GM23338 (cell line): Measurements from ENCODE around the gene C20orf173.

ENCODE experiments used
- CREB1 ChIP-seq: fragments of 250-450 bp; sonication (Bioruptor Pico); IDR thresholded peaks from 2 replicates; pipeline ENCODE4 v1.5.0; 2020; ENCODE audit warnings: low read depth, mild to moderate bottlenecking, moderate library complexity
- EZH2 ChIP-seq: fragments of 200-600 bp; sonication (generic); IDR thresholded peaks from one replicate; pipeline ENCODE4 v1.8.0; 2017; ENCODE audit warnings: antibody characterized with exemption, mild to moderate bottlenecking, low read depth; ENCODE audit not compliant: unreplicated experiment
- EZH2phosphoT487 ChIP-seq: fragments of 200-600 bp; sonication (generic); IDR thresholded peaks from one replicate; pipeline ENCODE4 v1.8.1; 2018; ENCODE audit warnings: antibody characterized with exemption; ENCODE audit not compliant: unreplicated experiment
- JUNB ChIP-seq: IDR thresholded peaks from one replicate; pipeline ENCODE4 v1.6.1; 2016; ENCODE audit warnings: antibody characterized with exemption; ENCODE audit not compliant: unreplicated experiment
- POLR2AphosphoS5 ChIP-seq: IDR thresholded peaks from 2 replicates; pipeline ENCODE4 v1.6.1; 2016; ENCODE audit warnings: antibody characterized with exemption, low read depth
- ZNF114 ChIP-seq: fragments of 250-450 bp; sonication (Bioruptor Pico); IDR thresholded peaks from 2 replicates; pipeline ENCODE4 v1.5.0; 2020; ENCODE audit warnings: mild to moderate bottlenecking, moderate library complexity
- TF ChIP-seq, protein P1 (sequence below), 2 experiments: fragments of 200-600 bp in 1 of 2; sonication (generic) in 1 of 2; conservative IDR thresholded peaks; 2 replicates each; pipeline versions ENCODE4 v1.5.1 to v1.6.1; 2016 to 2017; ENCODE audit warnings: antibody characterized with exemption in 2 of 2, low read depth in 2 of 2, mild to moderate bottlenecking in 2 of 2, moderate library complexity in 1 of 2
- TF ChIP-seq, protein P2 (sequence below): IDR thresholded peaks from one replicate; pipeline ENCODE4 v1.6.1; 2018; ENCODE audit warnings: antibody characterized with exemption; ENCODE audit not compliant: unreplicated experiment

DNA sequence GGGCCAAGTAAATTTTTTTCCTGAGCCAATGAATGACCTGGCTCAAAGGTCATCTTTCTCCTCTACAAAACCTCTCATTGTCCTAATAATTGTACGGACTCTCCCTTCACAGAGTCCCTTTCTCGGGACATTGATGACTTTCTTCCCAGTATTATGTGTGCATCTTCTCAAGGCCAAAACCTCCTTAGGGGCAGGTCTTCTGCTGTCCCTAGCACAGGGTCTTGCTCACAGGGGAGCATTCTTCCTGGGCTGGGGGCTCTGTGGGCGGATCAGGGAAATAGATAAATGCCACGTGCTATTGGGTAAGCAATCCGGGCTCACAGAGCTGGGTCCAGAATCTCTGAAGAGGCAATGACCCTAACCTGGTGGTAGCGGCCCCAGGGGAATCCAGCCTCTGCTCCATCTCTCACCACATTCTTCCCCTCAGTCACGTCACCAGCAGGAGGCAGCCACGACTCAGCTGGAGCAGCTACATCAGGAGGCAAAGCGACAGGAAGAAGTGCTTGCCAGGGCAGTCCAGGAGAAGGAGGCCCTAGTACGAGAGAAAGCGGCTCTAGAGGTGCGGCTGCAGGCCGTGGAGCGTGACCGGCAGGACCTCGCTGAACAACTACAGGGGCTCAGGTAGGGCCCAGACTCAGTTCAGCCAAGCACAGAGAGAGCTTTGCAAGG, 50.5 kb downstream of the C20orf173 start:
- TF ChIP-seq POLR2AphosphoS5 (no peak), CREB1 (CRISPR knock-in tag) (no peak), ZNF114 (CRISPR knock-in tag) (no peak), EZH2 (no peak), JUNB (no peak), EZH2phosphoT487 (no peak)
- TF ChIP-seq, protein P1, sequence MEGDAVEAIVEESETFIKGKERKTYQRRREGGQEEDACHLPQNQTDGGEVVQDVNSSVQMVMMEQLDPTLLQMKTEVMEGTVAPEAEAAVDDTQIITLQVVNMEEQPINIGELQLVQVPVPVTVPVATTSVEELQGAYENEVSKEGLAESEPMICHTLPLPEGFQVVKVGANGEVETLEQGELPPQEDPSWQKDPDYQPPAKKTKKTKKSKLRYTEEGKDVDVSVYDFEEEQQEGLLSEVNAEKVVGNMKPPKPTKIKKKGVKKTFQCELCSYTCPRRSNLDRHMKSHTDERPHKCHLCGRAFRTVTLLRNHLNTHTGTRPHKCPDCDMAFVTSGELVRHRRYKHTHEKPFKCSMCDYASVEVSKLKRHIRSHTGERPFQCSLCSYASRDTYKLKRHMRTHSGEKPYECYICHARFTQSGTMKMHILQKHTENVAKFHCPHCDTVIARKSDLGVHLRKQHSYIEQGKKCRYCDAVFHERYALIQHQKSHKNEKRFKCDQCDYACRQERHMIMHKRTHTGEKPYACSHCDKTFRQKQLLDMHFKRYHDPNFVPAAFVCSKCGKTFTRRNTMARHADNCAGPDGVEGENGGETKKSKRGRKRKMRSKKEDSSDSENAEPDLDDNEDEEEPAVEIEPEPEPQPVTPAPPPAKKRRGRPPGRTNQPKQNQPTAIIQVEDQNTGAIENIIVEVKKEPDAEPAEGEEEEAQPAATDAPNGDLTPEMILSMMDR (conservative IDR thresholded peaks at IDR 0.05; ENCODE audit: low read depth in 2 of 2) = peak; percentile 34 to 70
- TF ChIP-seq, protein P2, sequence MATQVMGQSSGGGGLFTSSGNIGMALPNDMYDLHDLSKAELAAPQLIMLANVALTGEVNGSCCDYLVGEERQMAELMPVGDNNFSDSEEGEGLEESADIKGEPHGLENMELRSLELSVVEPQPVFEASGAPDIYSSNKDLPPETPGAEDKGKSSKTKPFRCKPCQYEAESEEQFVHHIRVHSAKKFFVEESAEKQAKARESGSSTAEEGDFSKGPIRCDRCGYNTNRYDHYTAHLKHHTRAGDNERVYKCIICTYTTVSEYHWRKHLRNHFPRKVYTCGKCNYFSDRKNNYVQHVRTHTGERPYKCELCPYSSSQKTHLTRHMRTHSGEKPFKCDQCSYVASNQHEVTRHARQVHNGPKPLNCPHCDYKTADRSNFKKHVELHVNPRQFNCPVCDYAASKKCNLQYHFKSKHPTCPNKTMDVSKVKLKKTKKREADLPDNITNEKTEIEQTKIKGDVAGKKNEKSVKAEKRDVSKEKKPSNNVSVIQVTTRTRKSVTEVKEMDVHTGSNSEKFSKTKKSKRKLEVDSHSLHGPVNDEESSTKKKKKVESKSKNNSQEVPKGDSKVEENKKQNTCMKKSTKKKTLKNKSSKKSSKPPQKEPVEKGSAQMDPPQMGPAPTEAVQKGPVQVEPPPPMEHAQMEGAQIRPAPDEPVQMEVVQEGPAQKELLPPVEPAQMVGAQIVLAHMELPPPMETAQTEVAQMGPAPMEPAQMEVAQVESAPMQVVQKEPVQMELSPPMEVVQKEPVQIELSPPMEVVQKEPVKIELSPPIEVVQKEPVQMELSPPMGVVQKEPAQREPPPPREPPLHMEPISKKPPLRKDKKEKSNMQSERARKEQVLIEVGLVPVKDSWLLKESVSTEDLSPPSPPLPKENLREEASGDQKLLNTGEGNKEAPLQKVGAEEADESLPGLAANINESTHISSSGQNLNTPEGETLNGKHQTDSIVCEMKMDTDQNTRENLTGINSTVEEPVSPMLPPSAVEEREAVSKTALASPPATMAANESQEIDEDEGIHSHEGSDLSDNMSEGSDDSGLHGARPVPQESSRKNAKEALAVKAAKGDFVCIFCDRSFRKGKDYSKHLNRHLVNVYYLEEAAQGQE = no peak
